ENCODE measurements around the gene EVA1C.
A peak's percentile ranks its signal among the peaks of the same experiment; 100 is the strongest.
"Not testable (repeated sequence)": the region's sequence is repeated elsewhere in the genome, so short reads cannot be mapped to it uniquely, and the experiment has no call there.

EVA1C gene, protein sequence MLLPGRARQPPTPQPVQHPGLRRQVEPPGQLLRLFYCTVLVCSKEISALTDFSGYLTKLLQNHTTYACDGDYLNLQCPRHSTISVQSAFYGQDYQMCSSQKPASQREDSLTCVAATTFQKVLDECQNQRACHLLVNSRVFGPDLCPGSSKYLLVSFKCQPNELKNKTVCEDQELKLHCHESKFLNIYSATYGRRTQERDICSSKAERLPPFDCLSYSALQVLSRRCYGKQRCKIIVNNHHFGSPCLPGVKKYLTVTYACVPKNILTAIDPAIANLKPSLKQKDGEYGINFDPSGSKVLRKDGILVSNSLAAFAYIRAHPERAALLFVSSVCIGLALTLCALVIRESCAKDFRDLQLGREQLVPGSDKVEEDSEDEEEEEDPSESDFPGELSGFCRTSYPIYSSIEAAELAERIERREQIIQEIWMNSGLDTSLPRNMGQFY

DNA sequence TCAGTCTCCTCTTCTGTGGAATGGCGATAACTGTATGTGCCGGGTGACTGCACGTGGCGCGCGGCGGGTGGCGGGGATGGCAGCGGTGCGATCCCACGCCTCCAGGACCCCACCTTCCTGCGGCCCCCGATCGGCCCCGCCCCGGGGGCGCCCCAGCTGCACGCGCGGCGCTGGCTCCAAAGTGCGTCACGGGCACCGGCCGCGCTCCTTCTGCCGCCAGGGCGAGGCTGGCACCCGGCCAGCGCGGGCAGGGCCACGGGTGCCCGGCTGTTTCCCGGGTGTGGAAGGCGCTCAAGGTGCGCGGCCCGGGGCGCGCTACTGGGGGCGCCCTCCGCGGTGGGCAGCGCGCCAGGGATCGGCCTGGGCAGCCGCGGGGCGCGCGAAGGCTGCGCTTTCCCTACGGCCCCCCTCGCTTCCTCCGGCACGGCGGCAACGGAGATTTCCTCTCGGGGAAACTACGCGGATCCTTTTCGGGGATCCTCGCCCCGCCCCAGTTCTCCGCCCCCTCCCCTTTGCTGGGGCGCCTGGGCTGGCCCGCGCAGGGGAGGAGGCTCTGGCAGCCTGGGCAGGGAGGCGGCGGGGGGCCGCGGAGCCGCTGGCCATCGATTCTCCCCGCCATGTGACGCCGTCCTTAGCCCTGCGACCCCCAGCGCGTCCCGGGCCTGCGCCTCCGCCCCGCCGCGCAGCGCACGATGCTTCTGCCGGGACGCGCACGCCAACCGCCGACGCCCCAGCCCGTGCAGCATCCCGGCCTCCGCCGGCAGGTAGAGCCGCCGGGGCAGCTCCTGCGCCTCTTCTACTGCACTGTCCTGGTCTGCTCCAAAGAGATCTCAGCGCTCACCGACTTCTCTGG, at the start of gene EVA1C:
TSS of gene EVA1C (plus strand) at position 545 of the 853 bp plus-strand sequence. CDS start at position 693, 148 bp downstream.
- FAIRE-seq (no peak), DNase-seq (ENCODE audit: insufficient read length, low spot score) (peak; percentile 84)
- 0 out of 2 replicates have a peak, but pooled peaks have one; percentile 15 for TF ChIP-seq POLR2A (IDR thresholded peaks at IDR 0.05; ENCODE audit: low read depth, low read length)

- no peak for DNase-seq (ENCODE audit: insufficient read length, low spot score)
- no peak for TF ChIP-seq POLR2A (IDR thresholded peaks at IDR 0.05; ENCODE audit: low read depth, low read length)
- FAIRE-seq: no peak
Observed at GRCh38 chr21:32364387-32364786, 48.1 kb upstream of the EVA1C start.

DNA sequence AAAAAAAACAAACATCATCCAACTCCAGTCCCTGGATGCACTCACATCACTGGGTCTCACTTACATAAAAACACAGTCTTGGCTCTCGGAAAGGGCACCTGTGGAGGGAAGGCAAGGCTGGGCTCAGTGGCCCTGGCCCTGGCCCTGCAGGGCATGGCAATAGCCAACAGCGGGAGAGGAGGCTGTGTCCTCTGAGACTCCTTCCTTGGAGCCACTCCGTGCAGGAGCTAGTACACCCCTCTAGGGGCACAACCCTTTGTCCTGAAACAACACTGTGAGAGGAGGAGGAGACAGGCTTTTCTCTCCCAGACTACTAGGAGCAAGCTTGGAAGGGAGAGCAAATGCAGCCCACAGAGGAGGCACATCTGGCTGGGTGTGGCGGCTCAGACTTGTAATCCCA, 47.7 kb upstream of the EVA1C start:
- no peak for DNase-seq (ENCODE audit: insufficient read length, low spot score)
- FAIRE-seq: no peak
- no peak for TF ChIP-seq POLR2A (IDR thresholded peaks at IDR 0.05; ENCODE audit: low read depth, low read length)

GRCh38 chr21:32366191-32366590, 46.3 kb upstream of the EVA1C start:
- no peak for DNase-seq (ENCODE audit: insufficient read length, low spot score)
- no peak for FAIRE-seq
- no peak for TF ChIP-seq POLR2A (IDR thresholded peaks at IDR 0.05; ENCODE audit: low read depth, low read length)

GRCh38 chr21:32367158-32367557, 45.3 kb upstream of the EVA1C start:
- DNase-seq (ENCODE audit: insufficient read length, low spot score): no peak
- FAIRE-seq: no peak
- TF ChIP-seq POLR2A (IDR thresholded peaks at IDR 0.05; ENCODE audit: low read depth, low read length): no peak

DNA sequence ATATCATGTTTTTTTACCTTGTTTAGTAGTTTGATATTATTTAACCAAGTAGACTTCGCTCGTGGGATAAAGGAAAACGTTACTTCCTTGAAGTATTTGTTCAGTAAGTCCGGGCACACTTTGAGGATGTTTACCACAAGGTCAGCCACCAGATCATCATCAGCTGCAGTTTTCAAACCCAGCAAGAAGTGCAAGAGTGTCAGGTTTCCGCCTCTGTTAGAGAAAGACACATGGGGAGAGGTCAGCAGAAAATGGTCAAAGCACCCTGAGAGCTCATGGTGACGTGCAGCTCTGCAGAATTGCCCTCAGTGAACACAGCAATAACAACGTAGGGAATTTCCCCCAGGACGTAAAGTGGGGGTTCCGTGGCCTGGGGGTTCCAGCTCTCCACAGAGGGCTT, 44.1 kb upstream of the EVA1C start:
- FAIRE-seq: no peak
- TF ChIP-seq POLR2A (IDR thresholded peaks at IDR 0.05; ENCODE audit: low read depth, low read length): no peak
- no peak for DNase-seq (ENCODE audit: insufficient read length, low spot score)

DNA sequence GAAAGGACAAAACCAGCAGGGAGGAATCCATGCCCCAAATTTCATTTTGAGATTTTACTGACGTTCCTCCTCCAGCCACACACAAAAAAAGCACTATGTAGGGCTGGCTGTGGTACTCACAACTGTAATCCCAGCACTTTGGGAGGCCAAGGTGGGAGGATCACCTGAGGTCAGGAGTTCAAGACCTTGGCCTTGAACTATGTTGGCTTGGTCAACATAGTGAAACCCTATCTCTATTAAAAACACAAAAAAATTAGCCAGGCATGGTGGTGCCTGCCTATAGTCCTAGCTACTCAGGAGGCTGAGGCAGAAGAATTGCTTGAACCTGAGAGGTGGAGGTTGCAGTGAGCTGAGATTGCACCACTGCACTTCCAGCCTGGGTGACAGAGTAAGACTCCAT, 43.5 kb upstream of the EVA1C start:
- not testable (repeated sequence) for DNase-seq (ENCODE audit: insufficient read length, low spot score); FAIRE-seq

DNA sequence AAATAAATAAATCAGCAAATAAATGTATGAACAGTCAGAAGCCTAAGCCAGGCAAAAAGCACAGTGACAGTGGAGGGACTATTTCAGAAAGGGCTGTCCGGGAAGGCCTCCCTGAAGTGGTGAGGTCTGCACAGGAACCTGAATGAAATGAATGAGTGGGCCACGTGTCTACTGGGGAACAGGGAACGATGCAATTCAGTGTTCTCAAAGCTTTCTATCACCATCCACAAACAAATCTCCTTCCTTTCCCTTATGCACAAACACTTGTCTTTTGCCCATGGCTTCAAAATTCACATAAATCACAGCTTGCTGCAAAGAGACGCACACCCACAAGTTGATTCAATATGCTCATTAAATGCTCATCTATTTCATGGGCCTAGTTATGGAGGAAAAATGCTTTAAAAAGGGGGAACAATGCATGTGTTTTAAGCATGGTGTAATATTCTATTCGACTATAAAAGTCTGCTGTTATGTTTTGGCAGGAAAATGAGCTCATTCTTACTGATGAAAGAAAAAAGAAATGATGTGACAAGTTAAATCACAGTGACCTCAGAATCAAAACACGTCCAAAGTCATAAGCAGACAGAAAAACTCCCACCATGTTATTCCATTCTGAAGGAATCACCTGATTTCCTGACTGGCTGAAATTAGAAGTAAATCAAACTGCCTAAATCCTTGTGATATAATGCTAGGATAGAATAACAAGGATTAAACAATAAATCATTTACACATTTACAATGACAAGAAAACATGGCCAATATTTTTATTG, 41.3 kb upstream of the EVA1C start:
- no peak for TF ChIP-seq POLR2A (IDR thresholded peaks at IDR 0.05; ENCODE audit: low read depth, low read length)
- FAIRE-seq: no peak
- DNase-seq (ENCODE audit: insufficient read length, low spot score): no peak

- FAIRE-seq: no peak
- DNase-seq (ENCODE audit: insufficient read length, low spot score): no peak
- TF ChIP-seq POLR2A (IDR thresholded peaks at IDR 0.05; ENCODE audit: low read depth, low read length): no peak
Observed at GRCh38 chr21:32371913-32372314, 40.6 kb upstream of the EVA1C start.

DNA sequence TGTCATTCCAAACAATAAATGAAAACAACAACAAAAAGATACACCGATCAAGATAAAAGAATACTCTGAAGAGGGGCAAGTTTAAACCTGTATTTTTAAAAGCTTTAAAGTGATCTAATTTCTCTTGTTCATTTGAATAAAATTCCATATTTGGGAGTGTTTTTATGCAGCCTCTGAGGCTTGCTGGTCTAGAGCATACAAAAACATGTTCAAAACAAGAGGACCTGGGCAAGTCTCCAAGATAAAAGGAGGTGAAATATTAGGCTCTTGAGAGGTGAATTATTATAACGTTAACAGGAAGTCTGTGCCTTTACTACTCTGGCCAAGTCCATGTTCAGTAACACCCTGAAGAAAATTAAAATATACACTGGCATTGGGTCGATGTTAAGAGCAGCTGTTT, 39.8 kb upstream of the EVA1C start:
- FAIRE-seq: no peak
- no peak for TF ChIP-seq POLR2A (IDR thresholded peaks at IDR 0.05; ENCODE audit: low read depth, low read length)

DNA sequence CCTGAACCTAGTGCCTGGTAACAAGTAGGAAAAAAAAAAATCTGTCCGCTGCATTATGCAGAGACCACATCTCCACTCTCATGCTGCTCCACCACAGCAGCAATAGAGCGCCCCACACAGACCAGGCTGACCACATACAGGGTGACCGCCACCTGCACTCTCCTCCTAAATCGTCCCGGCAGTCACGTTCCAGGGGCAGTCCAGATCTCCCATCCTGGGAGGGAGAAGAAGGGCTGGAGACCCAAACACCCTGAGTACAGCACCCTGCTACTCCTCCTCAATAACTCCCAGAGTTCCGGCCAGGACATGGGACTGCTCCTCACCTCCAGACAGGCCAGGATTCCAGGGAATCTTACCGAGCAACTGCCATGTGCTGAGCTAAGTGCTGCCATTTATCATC, 35.0 kb upstream of the EVA1C start:
- DNase-seq (ENCODE audit: insufficient read length, low spot score) (no peak), FAIRE-seq (no peak)
- TF ChIP-seq POLR2A (IDR thresholded peaks at IDR 0.05; ENCODE audit: low read depth, low read length): no peak

More for the DNA sequence above, 39.8 kb upstream of the EVA1C start:
- DNase-seq (ENCODE audit: insufficient read length, low spot score): no peak

DNA sequence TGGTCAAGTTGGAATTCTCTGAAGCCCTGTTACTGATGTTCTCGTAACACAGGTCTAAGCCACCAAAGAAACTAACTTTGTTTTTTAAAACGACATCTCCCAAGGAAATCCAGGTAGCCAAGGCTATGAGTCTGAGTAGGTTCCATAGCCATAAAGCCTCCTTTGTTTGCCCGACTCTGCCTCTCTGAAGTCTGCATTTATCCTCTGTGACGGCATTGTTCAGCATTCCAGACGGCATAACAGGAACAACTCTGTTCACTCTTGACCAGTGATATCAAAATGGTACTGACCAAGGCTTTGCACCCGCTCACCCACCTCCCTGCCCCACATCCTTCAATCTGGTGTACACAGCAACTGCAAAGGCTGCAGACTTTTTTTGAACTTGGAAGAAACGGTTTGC, 34.5 kb upstream of the EVA1C start:
- no peak for TF ChIP-seq POLR2A (IDR thresholded peaks at IDR 0.05; ENCODE audit: low read depth, low read length)
- DNase-seq (ENCODE audit: insufficient read length, low spot score) (no peak), FAIRE-seq (no peak)

DNA sequence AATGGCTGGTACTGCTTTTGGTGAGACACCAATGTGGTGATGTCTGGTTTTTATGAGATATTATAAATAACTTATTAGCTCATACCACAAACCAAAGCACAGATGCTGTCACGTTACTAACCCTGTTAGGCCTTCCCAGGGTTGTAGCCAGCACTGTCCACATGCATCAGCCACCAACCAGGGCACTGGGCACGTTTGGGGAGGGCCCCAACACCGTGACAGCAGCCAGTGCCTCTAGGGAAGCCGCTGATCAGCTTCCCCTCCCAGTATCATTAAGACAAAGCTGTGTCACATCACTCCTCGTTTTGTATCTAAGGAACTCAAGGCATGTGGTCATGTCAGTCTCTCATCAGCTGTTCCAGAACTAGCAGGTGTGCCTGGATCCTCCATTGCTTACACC, 33.5 kb upstream of the EVA1C start:
- no peak for TF ChIP-seq POLR2A (IDR thresholded peaks at IDR 0.05; ENCODE audit: low read depth, low read length)
- FAIRE-seq: no peak
- DNase-seq (ENCODE audit: insufficient read length, low spot score): no peak

DNA sequence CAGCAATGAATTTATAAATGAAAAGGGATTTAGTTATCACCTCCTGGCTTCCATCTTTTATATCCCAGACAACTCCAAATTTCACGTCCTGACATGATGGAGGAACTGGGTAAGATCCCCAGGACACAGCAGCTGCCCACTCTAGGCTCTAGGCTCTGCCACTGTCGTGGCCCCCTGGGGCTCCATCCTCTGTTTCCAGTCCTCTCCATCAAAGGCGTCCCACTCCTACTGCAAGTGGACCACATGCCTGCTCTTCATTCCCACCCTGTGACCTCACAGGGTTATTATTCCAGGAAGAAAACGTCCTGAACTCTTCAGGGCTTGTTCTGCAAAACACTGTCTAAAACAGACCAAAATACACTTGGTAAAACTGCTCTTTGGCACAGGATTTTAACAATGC, 31.6 kb upstream of the EVA1C start:
- TF ChIP-seq POLR2A (IDR thresholded peaks at IDR 0.05; ENCODE audit: low read depth, low read length): no peak
- FAIRE-seq: no peak
- no peak for DNase-seq (ENCODE audit: insufficient read length, low spot score)

Measured in H54 (cell line).